ENCODE measurements around the gene TSPOAP1. TPM values are rescaled to one million over a fixed set of nuclear protein-coding genes. Genes with fewer than 3 reads are reported as not detected.

The TSPOAP1 gene
- total RNA-seq, 4 donors from 2014 or later = 19.5 to 35.4 (median 22.1) TPM

DNA sequence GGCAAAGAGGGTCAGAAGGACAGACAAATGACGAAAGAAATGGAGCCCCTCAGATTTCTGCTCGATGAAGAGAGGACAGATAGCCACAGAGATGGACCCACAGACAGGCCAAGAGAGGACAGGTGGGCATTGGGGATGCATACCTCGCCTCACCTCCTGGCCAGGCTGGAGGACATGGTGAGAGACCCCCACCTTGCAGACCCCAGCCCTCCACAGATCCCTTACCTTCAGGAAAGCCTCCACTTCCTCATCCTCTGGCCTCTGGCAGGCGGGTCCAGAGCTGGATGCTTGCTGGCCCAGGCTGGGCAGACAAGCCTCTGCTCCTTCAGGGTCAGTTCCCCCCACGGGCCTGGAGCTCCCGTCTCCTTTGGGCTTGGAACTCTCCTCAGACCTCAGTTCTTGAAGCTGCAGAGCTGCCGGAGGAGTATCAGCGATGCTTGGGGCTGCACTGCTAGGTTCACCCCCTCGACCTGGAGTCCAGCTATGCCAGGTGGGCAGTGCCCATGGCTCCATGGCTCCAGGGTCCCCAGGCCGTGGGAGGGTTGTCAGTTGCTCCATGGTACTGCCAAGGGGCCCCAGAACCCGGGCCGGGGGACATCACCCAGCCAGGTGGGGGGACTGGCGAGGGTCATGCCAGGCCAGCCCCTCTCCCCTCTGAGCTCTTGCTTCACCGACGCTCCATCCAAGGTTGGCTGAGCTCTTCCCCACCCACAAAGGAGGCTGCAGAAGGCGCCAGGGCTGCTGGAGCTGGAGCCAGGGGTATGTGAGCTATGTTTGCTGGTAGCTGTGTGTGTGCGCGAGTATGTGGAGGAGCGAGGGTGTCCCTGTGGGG is 1.0 kb downstream of the TSPOAP1 start:
- Histone ChIP-seq H3K27ac (no peak overlapping the region), H3K4me3 (replicated peaks in 1 of 3) (no peak overlapping the region), H3K4me1 (peaks cover 8 to 16% of the 10 kb centered on the region in 2 donors), H3K9me3 (no peaks in the 10 kb centered on the region), H3K36me3 (no peaks in the 10 kb centered on the region), H3K27me3 (no peaks in the 10 kb centered on the region)
- intact Hi-C loops (cut with DNase I) = loop anchor here (10.0 kb wide), 1 partner anchor 47 kb away; no protein-coding TSS in a partner anchor
- DNase-seq = no peak
- WGBS, 2 donors = 78 to 79% methylated on average over 14 to 18 of the region's 19 CpGs
- TF ChIP-seq, protein P1, sequence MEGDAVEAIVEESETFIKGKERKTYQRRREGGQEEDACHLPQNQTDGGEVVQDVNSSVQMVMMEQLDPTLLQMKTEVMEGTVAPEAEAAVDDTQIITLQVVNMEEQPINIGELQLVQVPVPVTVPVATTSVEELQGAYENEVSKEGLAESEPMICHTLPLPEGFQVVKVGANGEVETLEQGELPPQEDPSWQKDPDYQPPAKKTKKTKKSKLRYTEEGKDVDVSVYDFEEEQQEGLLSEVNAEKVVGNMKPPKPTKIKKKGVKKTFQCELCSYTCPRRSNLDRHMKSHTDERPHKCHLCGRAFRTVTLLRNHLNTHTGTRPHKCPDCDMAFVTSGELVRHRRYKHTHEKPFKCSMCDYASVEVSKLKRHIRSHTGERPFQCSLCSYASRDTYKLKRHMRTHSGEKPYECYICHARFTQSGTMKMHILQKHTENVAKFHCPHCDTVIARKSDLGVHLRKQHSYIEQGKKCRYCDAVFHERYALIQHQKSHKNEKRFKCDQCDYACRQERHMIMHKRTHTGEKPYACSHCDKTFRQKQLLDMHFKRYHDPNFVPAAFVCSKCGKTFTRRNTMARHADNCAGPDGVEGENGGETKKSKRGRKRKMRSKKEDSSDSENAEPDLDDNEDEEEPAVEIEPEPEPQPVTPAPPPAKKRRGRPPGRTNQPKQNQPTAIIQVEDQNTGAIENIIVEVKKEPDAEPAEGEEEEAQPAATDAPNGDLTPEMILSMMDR (IDR thresholded peaks at IDR 0.05) = no peak
- no peak for TF ChIP-seq POLR2A (IDR thresholded peaks at IDR 0.05)

DNA sequence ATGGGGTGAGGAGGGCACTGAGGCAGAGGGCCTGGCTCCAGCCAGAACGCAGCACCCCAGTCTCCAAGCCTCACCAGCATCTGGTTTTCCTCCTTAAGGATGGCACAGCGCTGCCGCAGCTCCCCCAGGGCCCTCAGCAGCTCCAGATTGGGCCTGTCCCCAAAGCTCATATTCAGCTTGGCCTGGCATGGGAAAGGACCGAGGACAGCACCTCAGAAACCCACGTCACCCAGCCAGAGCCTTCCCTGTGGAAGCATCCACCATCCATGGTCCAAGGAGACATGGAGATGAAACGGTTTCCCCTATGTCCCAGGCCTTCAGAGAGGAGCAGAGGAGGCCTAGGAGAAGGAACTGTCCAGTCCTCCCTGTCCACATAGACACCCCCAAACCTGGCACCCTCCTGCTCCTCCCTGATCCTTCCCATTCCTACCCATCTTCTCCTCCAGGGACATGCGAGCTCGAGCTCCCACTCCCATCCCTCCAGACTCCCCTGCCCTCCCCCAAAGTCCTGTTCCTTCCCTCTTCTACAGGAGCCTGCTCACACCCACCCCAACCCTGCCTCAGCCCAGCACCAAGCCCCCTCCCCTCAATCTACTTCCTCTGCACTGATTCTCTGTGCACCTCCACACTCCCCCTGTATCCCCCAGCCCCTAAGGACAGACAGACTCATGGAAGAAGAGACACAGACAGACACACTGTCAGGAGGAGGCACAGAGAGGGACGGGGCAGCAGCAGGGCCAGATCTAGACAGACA is 1.8 kb downstream of the TSPOAP1 start:
- H3K27me3 ChIP-seq = no peaks in the 10 kb centered on the region
- H3K27ac ChIP-seq = no peak overlapping the region
- 83 to 89% methylated on average over 8 to 9 of the region's 9 CpGs for WGBS, 2 donors
- no peaks in the 10 kb centered on the region for H3K36me3 ChIP-seq
- H3K4me1 ChIP-seq = peaks cover 8 to 16% of the 10 kb centered on the region in 2 donors
- H3K9me3 ChIP-seq = no peaks in the 10 kb centered on the region
- no peak for DNase-seq
- H3K4me3 ChIP-seq (replicated peaks in 1 of 3) = no peak overlapping the region
- no peak for TF ChIP-seq POLR2A (IDR thresholded peaks at IDR 0.05)
- TF ChIP-seq, protein P1 (IDR thresholded peaks at IDR 0.05) = no peak
- intact Hi-C loops (cut with DNase I) = loop anchor here (10.0 kb wide), 1 partner anchor 48 kb away; no protein-coding TSS in a partner anchor

DNA sequence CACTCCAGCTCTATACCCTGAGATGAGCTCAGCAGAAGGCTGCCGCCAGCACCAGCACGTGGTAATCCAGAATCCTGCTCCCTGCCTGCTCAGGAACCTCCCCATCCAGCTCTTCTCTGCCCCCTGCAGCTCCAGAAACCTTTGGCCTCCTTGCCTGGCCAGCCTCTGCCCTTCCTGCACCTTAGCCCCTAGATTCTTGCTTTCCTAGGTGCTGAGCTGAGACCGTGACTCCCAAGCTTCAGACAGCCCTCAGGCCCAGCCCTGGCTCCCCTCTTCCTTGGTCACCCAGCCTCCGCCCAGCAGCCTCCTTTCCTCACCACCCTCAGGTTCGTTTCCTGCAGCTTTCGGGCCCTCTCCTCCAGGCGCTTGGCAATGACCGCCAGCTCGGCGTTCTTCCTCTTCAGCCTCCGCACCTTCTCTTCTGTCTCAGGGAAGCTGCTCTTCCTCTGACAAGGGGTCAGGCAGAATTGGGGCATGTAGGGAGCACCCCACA is 2.6 kb downstream of the TSPOAP1 start:
- Histone ChIP-seq H3K4me1 (peaks cover 8 to 16% of the 10 kb centered on the region in 2 donors), H3K27me3 (no peaks in the 10 kb centered on the region), H3K4me3 (replicated peaks in 1 of 3) (no peak overlapping the region), H3K27ac (no peak overlapping the region), H3K36me3 (no peaks in the 10 kb centered on the region), H3K9me3 (no peaks in the 10 kb centered on the region)
- TF ChIP-seq, protein P1 (IDR thresholded peaks at IDR 0.05) = no peak
- no peak for TF ChIP-seq POLR2A (IDR thresholded peaks at IDR 0.05)
- intact Hi-C loops (cut with DNase I) = loop anchor here (10.0 kb wide), 1 partner anchor 49 kb away; no protein-coding TSS in a partner anchor
- DNase-seq = no peak
- WGBS, 2 donors = 82 to 87% methylated on average over 10 to 11 of the region's 11 CpGs

DNA sequence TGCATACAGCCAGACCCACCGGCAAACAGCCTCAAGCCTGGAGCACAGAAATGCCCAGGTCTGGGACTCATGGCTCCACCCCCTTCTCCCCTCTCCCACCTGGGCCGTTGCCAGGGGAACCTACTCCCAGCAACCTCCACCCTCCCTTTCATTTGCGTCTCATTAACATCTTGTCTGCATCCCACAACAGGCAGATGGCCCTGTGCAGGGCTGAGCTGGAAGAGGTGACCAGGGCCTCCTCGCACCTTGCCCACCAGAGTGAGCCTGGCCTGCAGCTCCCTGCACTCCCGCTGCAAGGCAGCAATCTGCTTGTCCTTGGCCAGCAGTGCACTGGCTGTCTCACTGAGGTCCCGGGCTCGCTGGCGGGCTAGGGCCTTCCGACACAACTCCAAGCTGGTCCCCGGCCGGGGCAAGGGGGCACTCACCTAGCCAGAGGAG is 3.3 kb downstream of the TSPOAP1 start:
- Histone ChIP-seq H3K36me3 (no peaks in the 10 kb centered on the region), H3K4me1 (peaks cover 8 to 16% of the 10 kb centered on the region in 2 donors), H3K4me3 (replicated peaks in 1 of 3) (peak overlapping the region in 1 of 3 donors; percentile 51), H3K27ac (no peak overlapping the region), H3K9me3 (no peaks in the 10 kb centered on the region), H3K27me3 (no peaks in the 10 kb centered on the region)
- intact Hi-C loops (cut with DNase I) = loop anchor here (10.0 kb wide), 1 partner anchor 49 kb away; no protein-coding TSS in a partner anchor
- WGBS, 2 donors = 72 to 75% methylated on average over 9 to 11 of the region's 11 CpGs
- DNase-seq = no peak
- TF ChIP-seq, protein P1 (IDR thresholded peaks at IDR 0.05) = no peak
- TF ChIP-seq POLR2A (IDR thresholded peaks at IDR 0.05) = no peak
